Endothelial cell of umbilical vein (primary cell): Measurements from ENCODE around the gene CYP46A1. TPM values are rescaled to one million over a fixed set of nuclear protein-coding genes. Genes with fewer than 3 reads are reported as not detected.

Experiments used
- BruUV-seq: library from RNA; stranded (reverse); fragments of 400-500 nt; replicated peaks from 2 replicates; lab custom pipeline; 2021; lab: Mats Ljungman, UMichigan
- CTCF ChIA-PET: fragments of 300-600, 350-600 bp; sonication (Branson Sonifier 250); formaldehyde crosslinking; loops from one replicate; lab custom pipeline; 2021; ENCODE audit warnings: antibody characterized with exemption, inconsistent platforms; lab: Charles Lee
- POLR2A ChIA-PET: fragments of 300-600, 350-600 bp; sonication (Branson Sonifier 250); formaldehyde crosslinking; loops from one replicate; lab custom pipeline; 2021; ENCODE audit warnings: antibody characterized with exemption, inconsistent platforms; lab: Charles Lee
- DNase-seq: peaks from one replicate; pipeline ENCODE4 v3.0.0-alpha.2; 2011; ENCODE audit warnings: low read depth, low spot score
- FAIRE-seq: peaks from 2 replicates; lab custom pipeline; 2011; peaks lifted over from hg19 to GRCh38; lab: Jason Lieb, UNC
- H2AFZ ChIP-seq: 2 replicates; pipeline ENCODE4 v1.6.0; 2012; ENCODE audit warnings: low read depth, low read length, control low read depth, inconsistent platforms
- H3K27ac ChIP-seq: 2 replicates; pipeline ENCODE4 v1.5.1; 2011; ENCODE audit warnings: low read depth, mild to moderate bottlenecking, control low read depth, low read length, moderate library complexity; ENCODE audit not compliant: insufficient read depth
- H3K27me3 ChIP-seq, 2 experiments: 2 replicates each; pipeline versions ENCODE4 v1.6.0 to v1.6.1; 2011; ENCODE audit warnings: low read length in 2 of 2, mixed read lengths in 1 of 2; ENCODE audit not compliant: control insufficient read depth in 2 of 2, insufficient read depth in 2 of 2
- H3K36me3 ChIP-seq, 2 experiments: 2 replicates in 1 of 2; 3 replicates in 1 of 2; pipeline ENCODE4 v1.5.1; 2011; ENCODE audit warnings: low read length in 2 of 2, mild to moderate bottlenecking in 1 of 2, moderate library complexity in 1 of 2; ENCODE audit not compliant: control insufficient read depth in 2 of 2, insufficient read depth in 2 of 2; ENCODE audit errors: extremely low read depth in 1 of 2
- H3K4me1 ChIP-seq: 3 replicates; pipeline ENCODE4 v1.5.1; 2011; ENCODE audit warnings: mild to moderate bottlenecking, low read length; ENCODE audit not compliant: control insufficient read depth, insufficient read depth; ENCODE audit errors: extremely low read depth
- H3K4me2 ChIP-seq: 2 replicates; pipeline ENCODE4 v1.6.1; 2011; ENCODE audit warnings: low read length, control low read depth, mixed read lengths; ENCODE audit not compliant: insufficient read depth
- H3K4me3 ChIP-seq, 3 experiments: fragments of 200-600 bp in 1 of 3; sonication (generic), shearing (Covaris generic) in 1 of 3; replicated peaks in 1 of 3; 2 replicates each; pipeline ENCODE4 v1.5.1; 2011 to 2016; ENCODE audit warnings: control low read depth in 3 of 3, low read length in 3 of 3, mild to moderate bottlenecking in 2 of 3, inconsistent platforms in 1 of 3, low read depth in 1 of 3, moderate library complexity in 1 of 3; ENCODE audit not compliant: insufficient read depth in 1 of 3
- H3K79me2 ChIP-seq: 2 replicates; pipeline ENCODE4 v1.6.0; 2012; ENCODE audit warnings: low read length, inconsistent platforms; ENCODE audit not compliant: control insufficient read depth, insufficient read depth
- H3K9ac ChIP-seq: replicated peaks from 2 replicates; pipeline ENCODE3; 2011; ENCODE audit warnings: low read length, control low read depth; ENCODE audit not compliant: insufficient read depth; ENCODE audit errors: extremely low read depth
- H3K9me1 ChIP-seq: replicated peaks from 3 replicates; pipeline ENCODE4 v1.6.0; 2011; ENCODE audit warnings: mild to moderate bottlenecking, low read length; ENCODE audit not compliant: control insufficient read depth, insufficient read depth; ENCODE audit errors: extremely low read depth
- H3K9me3 ChIP-seq: replicated peaks from 2 replicates; pipeline ENCODE4 v1.5.1; 2012; ENCODE audit warnings: low read length, inconsistent platforms; ENCODE audit not compliant: control insufficient read depth, insufficient read depth
- H4K20me1 ChIP-seq: replicated peaks from 2 replicates; pipeline ENCODE3; 2011; ENCODE audit warnings: mild to moderate bottlenecking, low read length; ENCODE audit not compliant: control insufficient read depth, insufficient read depth; ENCODE audit errors: extremely low read depth
- CTCF ChIP-seq, 2 donors: IDR thresholded peaks; 1 replicate in 1 of 2; 2 replicates in 1 of 2; pipeline ENCODE4 v1.5.1; 2011; ENCODE audit warnings: low read length in 2 of 2, mild to moderate bottlenecking in 2 of 2, moderate library complexity in 2 of 2, control low read depth in 1 of 2, inconsistent platforms in 1 of 2, low read depth in 1 of 2; ENCODE audit not compliant: insufficient read depth in 1 of 2; ENCODE audit errors: extremely low read depth in 1 of 2
- EZH2 ChIP-seq: IDR thresholded peaks from 2 replicates; pipeline ENCODE4 v1.6.1; 2012; ENCODE audit warnings: borderline replicate concordance, low read depth, mild to moderate bottlenecking, moderate library complexity, low read length, inconsistent platforms; ENCODE audit not compliant: severe bottlenecking
- FOS ChIP-seq: IDR thresholded peaks from 2 replicates; pipeline ENCODE4 v1.6.1; 2011; ENCODE audit warnings: mild to moderate bottlenecking, low read length, moderate library complexity, borderline replicate concordance; ENCODE audit not compliant: insufficient read depth
- GATA2 ChIP-seq: IDR thresholded peaks from 2 replicates; pipeline ENCODE4 v1.7.0; 2011; ENCODE audit warnings: low read depth, mild to moderate bottlenecking, moderate library complexity, mixed read lengths, low read length; ENCODE audit not compliant: insufficient read length, insufficient read depth
- JUN ChIP-seq: IDR thresholded peaks from 2 replicates; pipeline ENCODE4 v1.6.1; 2011; ENCODE audit warnings: borderline replicate concordance, low read depth; ENCODE audit not compliant: insufficient read length, insufficient read depth
- MAX ChIP-seq: IDR thresholded peaks from 2 replicates; pipeline ENCODE4 v1.6.1; 2011; ENCODE audit not compliant: insufficient read depth, insufficient read length
- POLR2A ChIP-seq: IDR thresholded peaks from 2 replicates; pipeline ENCODE4 v1.6.1; 2012; ENCODE audit warnings: low read depth, mild to moderate bottlenecking, control low read depth, low read length
- POLR2AphosphoS5 ChIP-seq: IDR thresholded peaks from 2 replicates; pipeline ENCODE4 v1.6.1; 2012; ENCODE audit warnings: low read depth, mild to moderate bottlenecking, control low read depth, low read length, moderate library complexity; ENCODE audit not compliant: insufficient read depth
- dilution Hi-C: fragments of 300-500 bp; cut with MboI; formaldehyde crosslinking; loops from one replicate; pipeline ENCODE4 v1.15.0; 2019; ENCODE audit warnings: low sequenced_read_pairs; ENCODE audit not compliant: extremely low pct_ligation_motif_present
- intact Hi-C: fragments of 100-400 bp; cut with micrococcal nuclease; formaldehyde crosslinking; loops from one replicate; pipeline ENCODE4 v1.10.0; 2022
- polyA plus RNA-seq, 4 experiments: library from polyadenylated mRNA; depleted of rRNA in 3 of 4; stranded (reverse) in 3 of 4; unstranded in 1 of 4; fragments of >200 nt; gene quantifications; 2 replicates each; pipeline versions ENCODE4 v1.2.1 to v1.2.3, GENCODE V29; 2011 to 2012; ENCODE audit warnings: missing spikeins in 1 of 4
- total RNA-seq: library from RNA; stranded (reverse); gene quantifications from 2 replicates; pipeline ENCODE4 v1.2.3, GENCODE V29; 2021

The CYP46A1 gene
- total and polyA plus RNA-seq, 2 donors (not counting 3 experiments of a cell fraction or from before 2014, with no cell fraction given): 0.03 to 0.24 TPM

- Histone ChIP-seq H3K79me2 (no peaks in the 10 kb centered on the region), H3K9ac (no peak overlapping the region), H3K9me3 (no peaks in the 10 kb centered on the region), H2AFZ (no peak overlapping the region), H3K27me3 (peaks cover 4 to 9% of the 10 kb centered on the region in 2 experiments), H3K36me3 (no peaks in the 10 kb centered on the region), H3K4me1 (no peaks in the 10 kb centered on the region), H3K27ac (no peak overlapping the region), H3K4me3 (no peak overlapping the region), H3K9me1 (no peaks in the 10 kb centered on the region), H4K20me1 (no peaks in the 10 kb centered on the region), H3K4me2 (no peak overlapping the region)
- no peak for DNase-seq
- FAIRE-seq: no peak
- CTCF ChIA-PET: interaction anchor here (1.2 to 3.1 kb wide), 3 partner anchors 13 to 198 kb away, joined by 3 to 14 read pairs (median 7); no protein-coding TSS in a partner anchor
- TF ChIP-seq JUN (no peak), EZH2 (no peak), MAX (no peak), POLR2AphosphoS5 (no peak), POLR2A (no peak)
- intact Hi-C loops: no loop called here
- no TSS peak for BruUV-seq
- POLR2A ChIA-PET: no interaction called here
- dilution Hi-C loops: no loop called here
Observed at GRCh38 chr14:99701260-99701659, 17.2 kb downstream of the CYP46A1 start.

- no peak for FAIRE-seq
- no peak for DNase-seq
- ChIA-PET POLR2A (no interaction called here), CTCF (interaction anchor here (1.3 kb wide), 1 partner anchor 14 kb away, joined by 3 read pairs; no protein-coding TSS in a partner anchor)
- no peak overlapping the region for H3K27ac ChIP-seq
- H3K79me2 ChIP-seq: no peaks in the 10 kb centered on the region
- no peaks in the 10 kb centered on the region for H4K20me1 ChIP-seq
- dilution Hi-C loops: no loop called here
- no TSS peak for BruUV-seq
- no peak overlapping the region for H3K4me3 ChIP-seq
- no peak for TF ChIP-seq FOS
- TF ChIP-seq POLR2A: no peak
- TF ChIP-seq GATA2: no peak
- TF ChIP-seq MAX: no peak
- no peak for TF ChIP-seq CTCF (IDR thresholded peaks at IDR 0.05; ENCODE audit: extremely low read depth in 1 of 2, insufficient read depth in 1 of 2, low read depth in 1 of 2, low read length in 2 of 2)
- TF ChIP-seq POLR2AphosphoS5: no peak
- TF ChIP-seq EZH2: no peak
- no peak for TF ChIP-seq JUN
- no peak overlapping the region for H2AFZ ChIP-seq
- H3K9ac ChIP-seq: no peak overlapping the region
- H3K27me3 ChIP-seq: peaks cover under 1 to 4% of the 10 kb centered on the region in 2 experiments
- no peaks in the 10 kb centered on the region for H3K4me1 ChIP-seq
- intact Hi-C loops: no loop called here
- no peaks in the 10 kb centered on the region for H3K9me1 ChIP-seq
- H3K4me2 ChIP-seq: no peak overlapping the region
- no peaks in the 10 kb centered on the region for H3K9me3 ChIP-seq
- H3K36me3 ChIP-seq: no peaks in the 10 kb centered on the region
Observed at GRCh38 chr14:99702115-99702514, 18.0 kb downstream of the CYP46A1 start.
